HL-60/S4 treated with phorbol 12-myristate 13-acetate at 8.2 ng/mL for 4 days and 3 days (cell line): ENCODE measurements around the gene CCDC137.
"Not testable (repeated sequence)": the region's sequence is repeated elsewhere in the genome, so short reads cannot be mapped to it uniquely, and the experiment has no call there.

Source experiments
- in situ Hi-C: fragments of 300-500 bp; cut with MboI; formaldehyde crosslinking; loops from 2 replicates; pipeline ENCODE4 v1.15.0; 2022; ENCODE audit warnings: low sequenced_read_pairs

CCDC137 gene

DNA sequence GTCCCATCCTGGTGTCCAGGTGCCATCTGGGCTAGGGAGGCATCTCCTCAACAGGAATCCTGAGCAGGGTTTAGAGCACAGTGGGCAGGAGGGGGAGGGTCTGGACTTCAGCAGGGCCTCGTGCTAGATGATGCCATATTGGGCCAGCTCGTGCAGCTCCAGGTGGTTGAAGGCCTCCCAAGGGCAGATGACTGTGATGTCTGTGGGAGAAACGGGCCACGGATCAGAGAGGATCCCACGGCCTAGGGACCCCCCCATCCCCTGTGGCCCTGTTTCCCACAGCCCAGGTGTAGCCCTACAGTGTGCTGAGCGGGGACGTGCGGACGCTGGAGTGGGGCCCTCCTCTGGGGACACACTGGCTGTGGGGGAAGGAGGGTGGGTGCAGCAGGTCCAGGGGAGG lies 15.6 kb upstream of the CCDC137 start:
- in situ Hi-C loops, result no loop called here

DNA sequence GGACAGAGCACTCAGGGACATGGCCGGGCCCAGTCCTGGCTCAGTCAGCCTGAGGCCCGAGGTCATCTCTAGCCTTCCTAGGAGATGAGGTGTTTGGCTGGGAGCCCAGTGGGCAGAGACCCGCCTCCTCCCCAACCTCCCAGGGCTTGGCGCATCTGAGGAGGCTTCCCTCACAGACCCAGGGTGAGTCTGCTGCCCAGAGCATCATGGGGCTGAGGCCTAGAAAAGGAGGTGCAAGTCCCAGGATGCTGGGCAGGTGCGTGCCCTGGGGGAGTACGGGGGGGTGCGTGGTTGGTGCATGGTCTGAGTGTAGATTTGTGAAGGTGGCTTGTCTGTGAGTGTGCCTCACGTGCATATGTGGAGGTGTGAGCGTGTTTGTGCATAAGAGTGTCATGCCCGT lies 14.8 kb upstream of the CCDC137 start:
- in situ Hi-C loops, result no loop called here

DNA sequence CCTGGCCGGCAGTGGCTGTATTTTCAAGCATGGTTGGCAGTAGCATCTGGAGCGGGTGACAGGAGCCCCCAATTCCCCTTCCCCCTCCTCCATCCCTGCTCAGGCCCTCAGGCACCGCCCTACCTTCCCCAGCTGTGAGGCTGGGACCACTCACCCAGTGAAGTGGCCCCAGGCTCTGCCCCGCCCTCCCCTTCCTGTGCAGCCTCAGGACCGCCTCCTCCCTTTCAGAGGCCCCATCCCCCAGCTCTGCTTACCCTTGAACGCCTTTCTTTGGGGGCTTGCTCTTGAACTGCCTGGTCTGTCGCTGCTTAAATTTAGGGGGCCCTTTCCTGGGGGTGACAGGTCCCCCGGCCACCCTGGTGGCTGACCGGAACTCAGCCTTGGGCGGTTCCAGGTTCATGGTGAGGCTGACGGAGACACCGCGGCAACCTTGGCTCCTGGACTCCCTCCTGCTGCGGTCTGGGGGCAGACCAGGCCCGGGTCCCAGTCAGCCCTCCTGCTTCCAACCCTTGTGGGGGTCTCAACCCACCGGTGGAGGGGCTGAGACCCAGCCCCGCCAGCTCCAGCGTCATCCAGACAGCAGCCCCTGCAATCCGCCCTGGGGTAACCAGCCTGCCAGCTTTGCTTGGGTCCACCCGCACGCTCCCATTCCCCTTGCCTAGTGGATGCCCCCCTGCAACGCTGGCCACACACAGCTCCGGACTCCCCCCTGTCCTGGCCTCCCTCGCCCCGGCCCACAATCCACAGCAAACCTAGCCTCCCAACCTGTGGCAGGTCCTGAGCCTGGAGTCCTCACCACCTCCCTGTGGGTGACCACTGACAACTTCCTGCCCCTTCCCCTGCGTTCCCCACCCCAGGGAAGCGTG lies 13.4 kb upstream of the CCDC137 start:
- in situ Hi-C loops, result no loop called here

DNA sequence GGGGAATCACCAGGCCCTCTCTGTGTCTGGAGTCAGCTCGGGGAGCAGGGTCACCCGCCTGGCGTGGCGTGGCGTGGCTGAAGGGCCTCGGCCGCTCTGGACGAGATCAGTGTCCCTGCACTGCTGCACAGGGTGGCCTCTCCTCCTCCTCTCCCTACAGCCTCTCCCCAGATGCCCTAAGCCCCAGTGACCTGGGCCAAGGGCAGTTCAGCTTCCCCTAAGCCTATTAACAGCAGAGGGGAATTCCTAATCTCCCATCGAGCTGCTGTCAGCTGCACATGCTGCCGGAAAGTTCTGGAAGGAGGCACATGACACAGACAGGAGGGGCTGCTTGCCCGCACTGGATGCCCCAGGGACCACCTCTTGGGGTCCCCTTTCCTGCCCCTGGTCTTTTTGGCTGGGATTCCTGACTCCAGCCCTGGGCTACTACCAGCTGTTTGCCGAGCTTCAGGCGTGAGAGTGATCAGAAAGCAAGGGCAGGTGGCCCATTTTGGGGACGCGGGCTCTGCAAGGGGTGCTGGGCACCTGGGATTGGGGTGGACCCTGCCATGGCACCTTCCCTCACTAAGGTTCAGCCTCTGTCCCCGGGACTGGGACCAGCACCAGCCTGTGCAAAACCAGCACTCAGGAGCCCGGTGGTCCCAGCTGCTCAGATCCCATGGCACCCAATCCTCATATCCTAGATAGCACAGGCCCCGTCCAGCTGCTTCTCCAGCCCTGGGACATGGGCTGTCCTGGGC lies 11.0 kb upstream of the CCDC137 start:
- in situ Hi-C loops, result no loop called here

DNA sequence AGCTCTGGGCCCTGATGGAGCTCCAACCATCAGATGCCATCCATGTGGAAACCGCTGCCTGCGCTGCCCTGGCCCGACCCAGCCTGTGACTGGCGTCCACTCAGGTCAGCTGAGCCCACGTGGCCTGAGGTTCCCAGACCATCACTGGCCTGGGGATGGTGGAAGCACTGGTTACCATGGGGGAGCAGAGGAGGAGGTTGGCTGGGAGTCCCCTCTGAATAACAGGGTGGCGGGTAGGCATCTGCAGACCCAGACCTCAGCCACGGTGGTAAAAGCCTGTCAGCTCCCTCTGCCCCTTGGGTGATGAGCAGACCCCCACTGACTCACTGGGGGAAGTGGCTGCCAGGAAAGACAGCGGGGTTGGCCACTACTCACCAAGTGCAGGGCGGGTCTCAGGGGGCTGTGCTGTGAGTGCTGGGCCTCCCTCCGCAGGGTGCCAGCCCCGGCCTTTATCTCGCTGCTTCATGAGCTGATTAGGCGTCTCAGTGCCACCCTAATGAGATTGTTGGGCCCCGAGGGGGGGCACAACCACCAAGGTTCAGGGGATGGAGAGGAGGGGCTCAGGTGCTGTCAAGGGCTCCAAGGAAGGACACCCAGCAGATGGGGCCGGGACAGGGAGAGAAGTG lies 10.3 kb upstream of the CCDC137 start, which contains the start of gene PDE6G:
Gene PDE6G, minus strand, starts transcription at position 425 of the 626 bp plus-strand sequence. CDS start 3,237 bp downstream, outside the sequence.
- in situ Hi-C loops, result no loop called here

DNA sequence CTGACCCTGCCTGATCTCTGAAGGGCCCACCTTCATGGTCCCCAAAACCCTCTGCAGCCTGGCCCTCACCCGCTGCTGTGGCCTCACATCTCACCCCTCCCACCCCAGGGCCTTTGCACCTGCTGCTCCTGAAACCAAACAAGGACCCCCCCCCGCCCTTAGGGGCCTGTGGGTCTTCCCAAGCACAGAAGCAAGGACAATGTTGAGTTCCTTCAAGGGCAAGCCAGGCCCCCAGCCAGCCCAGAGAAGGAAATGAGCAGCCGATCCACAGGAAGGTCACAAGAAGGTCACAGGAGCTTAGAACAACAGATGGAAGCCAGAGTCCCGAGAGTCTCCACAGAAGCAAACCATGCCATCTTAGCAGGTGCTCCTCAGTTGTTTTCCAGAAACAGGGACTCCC lies 9.7 kb upstream of the CCDC137 start:
- in situ Hi-C loops, result no loop called here

DNA sequence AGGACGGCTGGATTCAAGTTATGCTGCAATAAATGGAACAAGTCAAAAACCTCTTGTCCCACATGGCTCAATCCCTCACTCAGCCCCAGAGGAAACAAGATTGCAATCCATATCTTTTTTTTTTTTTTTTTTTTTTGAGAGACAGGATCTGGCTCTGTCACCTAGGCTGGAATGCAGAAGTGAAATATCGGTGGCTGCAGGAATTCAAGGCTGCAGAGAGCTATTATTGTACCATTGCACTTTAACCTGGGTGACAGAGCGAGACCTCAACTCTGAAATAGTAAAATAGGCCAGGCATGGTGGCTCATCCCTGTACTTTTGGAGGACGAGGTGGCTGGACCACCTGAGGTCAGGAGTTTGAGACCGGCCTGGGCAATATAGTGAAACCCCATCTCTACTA lies 7.5 kb upstream of the CCDC137 start:
- in situ Hi-C loops, result no loop called here

DNA sequence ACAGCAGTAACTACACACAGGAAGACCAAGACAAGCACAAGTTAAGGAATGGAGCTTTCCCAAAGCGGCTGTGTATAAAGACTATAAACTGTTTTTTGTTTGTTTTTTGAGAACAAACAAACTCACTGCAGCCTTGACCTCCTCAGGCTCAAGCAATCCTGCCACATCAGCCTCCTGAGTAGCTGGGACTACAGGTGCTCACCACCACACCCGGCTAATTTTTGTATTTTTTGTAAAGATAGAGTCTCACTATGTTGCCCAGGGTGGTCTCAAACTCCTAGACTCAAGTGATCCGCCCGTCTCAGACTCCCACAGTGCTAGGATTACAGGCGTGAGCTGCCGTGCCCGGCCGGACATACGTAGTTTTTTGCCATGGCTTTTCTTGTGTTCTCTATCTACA lies 6.1 kb upstream of the CCDC137 start:
- in situ Hi-C loops, result no loop called here

DNA sequence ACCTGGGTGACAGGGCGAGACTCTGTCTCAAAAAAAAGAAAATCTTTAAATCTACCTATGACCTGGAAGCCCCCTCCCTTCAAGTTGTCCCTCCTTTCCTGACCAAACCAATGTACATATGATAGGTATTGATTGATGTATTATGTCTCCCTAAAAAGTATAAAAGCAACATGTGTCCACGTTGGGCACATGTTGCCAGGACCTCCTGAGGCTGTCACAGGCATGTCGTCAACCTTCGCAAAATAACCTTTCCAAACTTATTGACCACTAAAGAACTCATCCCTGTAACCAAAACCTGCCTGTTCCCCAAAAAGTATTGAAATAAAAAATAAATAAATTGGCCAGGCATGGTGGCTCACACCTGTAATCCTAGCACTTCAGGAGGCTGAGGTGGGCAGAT lies 4.5 kb upstream of the CCDC137 start:
- in situ Hi-C loops, result no loop called here

DNA sequence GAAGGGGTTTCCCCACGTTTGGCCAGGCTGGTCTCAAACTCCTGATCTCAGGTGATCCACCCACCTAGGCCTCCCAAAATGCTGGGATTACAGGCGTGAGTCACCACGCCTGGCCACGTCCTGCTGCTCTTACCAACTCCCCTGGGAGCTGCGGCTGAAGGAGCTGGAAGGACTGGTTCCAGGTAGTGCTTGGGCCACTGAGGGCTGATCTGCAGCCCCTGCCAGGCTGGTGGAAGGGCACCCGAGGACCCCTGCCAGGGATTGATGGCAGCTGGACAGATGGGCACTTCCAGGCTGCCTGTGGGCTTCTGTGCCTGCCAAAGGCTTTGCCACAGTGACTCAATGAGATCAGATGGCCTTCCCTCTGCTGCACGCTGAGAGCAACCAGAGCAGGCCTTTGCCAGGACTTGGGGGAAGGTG lies 2.5 kb upstream of the CCDC137 start:
- in situ Hi-C loops, result no loop called here

DNA sequence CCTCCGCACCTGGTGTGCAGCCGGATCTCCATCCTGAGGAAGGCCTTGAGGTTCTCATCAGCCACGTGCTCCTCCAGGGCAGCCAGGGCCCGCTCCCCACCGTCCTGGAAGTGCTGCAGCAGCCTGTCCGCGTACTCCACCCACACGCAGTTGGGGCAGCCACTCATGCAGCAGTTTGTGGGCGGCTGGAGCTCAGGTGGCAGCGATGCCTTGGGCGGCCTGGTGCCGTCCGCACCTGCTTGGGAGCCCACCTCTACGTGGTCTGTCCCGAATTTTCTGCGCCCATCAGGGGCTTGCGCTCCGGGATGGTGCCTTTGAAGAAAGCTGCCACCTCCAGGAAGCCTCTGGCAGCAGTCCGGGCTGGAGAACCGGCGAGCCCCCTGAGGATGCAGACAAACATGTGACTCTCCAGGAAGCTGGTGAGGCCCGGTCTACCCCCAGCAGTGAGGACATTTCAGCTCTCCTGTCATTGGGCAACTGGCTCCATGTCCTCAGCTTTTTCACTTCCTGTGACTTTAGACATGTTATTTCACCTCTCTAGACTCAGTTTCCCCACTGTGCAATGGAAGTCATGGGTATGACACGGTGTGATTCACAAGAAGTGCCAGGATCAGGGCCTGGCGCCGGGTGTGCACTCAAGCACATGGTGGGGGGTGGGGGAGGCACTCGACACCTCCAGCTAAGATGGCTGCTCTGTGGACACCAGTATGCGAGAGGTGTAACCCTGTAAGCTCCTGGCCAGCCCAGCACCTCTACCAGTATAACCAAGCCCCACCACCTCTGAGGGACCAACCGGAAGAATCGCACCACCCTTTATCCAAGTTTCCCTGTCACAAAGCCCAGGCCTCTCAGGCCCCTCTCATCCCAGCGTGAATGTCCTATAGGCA lies 1.1 kb upstream of the CCDC137 start:
- in situ Hi-C loops, result no loop called here

DNA sequence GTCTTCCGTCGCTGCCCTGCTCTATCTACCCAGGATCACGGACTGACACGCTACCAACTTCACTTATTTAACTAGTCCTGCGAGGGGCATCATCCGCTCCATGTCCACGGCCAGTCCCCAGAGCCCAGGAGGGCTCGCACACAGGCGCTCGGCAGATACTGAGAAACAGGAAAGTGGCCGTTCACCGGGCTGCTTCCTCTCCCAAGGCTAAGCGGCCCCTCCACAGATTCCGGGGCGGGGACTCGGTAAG lies 520 bp upstream of the CCDC137 start:
- in situ Hi-C loops, result no loop called here

DNA sequence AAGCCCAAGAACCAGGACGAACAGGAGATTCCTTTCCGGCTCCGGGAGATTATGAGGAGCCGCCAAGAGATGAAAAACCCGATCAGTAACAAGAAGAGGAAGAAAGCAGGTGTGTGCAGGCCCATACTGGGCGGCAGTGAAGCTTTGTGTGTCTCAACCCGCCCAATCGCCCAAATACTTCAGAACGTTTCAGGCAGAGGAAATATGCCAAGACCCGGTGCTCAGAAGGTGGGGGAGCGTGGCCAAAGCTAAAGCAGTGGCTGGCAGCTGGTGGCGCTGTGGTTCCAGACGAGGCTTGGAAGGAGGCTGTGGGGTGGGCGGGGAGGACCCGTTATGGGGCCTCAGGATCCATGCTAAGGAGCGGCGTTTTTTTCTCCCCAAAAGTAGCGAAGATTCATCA lies 1.2 kb downstream of the CCDC137 start:
- in situ Hi-C loops, result no loop called here

DNA sequence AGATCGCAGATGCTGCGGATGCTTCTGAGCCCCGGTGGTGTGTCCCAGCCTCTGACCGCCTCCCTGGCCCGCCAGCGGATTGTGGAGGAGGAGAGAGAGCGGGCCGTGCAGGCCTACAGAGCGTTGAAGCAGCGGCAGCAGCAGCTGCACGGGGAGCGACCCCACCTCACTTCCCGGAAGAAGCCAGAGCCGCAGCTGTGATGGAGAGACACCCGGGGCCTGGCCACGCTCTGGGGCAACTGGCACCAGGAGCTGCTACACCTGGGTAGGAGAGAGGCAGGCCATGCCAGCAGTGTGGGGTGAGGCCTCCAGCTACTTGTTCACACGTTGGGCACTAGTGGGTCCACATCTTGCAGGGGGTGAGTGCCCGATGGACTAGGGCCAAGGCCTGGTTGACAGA lies 6.0 kb downstream of the CCDC137 start:
- in situ Hi-C loops, result no loop called here

DNA sequence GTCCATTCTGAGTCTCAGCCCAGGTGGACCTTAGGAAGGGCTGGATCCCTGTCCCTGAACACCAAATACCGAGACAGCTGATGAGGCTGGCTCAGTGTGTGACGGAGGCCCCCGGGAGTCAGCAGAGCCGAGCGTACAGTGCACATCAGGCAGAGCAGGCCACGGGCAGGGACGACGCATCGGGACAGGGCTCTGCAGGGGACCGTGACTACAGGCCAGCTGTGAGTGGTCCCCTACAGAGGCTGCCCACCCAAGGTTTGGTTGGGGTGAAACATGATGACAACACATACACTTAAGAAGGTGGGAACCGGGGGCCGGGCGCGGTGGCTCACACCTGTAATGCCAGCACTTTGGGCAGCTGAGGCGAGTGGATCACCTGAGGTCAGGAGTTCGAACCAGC lies 6.4 kb downstream of the CCDC137 start:
- in situ Hi-C loops, result no loop called here

DNA sequence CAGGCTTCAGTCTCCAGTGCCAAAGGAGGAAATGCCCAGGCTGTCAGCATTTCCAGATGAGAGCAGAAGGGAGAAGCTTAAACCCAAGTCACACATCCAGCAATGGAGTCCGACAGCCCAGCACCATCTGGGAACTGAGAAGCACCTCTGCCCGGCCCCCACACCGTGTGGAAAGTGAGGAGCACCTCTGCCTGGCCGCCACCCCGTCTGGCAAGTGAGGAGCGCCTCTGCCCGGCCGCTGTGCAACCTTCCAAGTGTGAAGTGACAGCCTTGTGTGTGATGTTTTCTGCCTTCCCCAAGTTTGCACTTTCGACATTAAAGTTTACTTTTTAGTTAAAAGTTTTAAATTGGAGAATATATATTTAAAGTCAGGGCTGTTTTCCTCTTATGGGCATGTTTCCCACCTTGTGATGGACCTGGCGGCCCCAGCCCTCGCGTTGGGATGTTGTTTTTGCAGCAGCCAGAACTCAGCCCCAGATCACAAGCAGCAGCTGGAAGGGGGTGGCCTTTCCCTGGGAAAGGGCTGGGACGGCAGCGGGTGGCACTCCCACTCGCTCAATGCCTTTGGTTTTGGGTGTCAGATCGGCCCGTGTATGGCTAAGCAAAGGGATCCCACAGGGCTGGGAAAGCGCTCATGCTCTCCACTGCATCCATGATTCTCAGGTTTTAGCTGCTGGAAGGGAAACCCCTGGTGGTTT lies 7.2 kb downstream of the CCDC137 start:
- in situ Hi-C loops, result no loop called here

DNA sequence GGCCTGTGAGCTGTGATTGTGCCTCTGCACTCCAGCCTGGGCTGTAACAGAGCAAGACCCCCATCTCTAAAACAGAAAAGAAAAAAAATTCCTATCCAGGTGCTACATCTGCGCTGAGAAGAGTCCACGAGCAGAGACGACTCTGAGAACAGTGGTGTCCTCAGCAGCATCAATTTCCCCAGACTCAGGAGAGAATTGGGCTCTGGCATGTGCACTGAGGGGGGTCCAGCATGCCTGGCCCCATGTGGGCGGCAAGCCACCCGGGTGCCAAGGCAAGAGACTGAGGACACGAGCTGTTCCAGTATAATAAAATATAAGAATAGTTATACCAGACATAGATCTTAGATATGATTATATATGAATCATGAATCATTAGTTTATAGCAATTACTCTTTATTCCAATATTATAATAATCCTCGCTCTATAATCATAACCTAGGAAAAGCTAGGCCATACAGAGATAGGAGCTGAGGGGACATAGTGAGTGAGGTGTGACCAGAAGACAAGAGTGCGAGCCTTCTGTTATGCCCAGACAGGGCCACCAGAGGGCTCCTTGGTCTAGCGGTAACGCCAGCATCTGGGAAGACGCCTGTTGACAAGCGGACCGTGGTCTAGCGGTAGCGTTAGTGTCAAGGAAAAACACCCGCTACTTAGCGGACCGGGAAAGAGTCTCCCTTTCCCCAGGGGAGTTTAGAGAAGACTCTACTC lies 9.1 kb downstream of the CCDC137 start:
- in situ Hi-C loops, result not testable (repeated sequence)

DNA sequence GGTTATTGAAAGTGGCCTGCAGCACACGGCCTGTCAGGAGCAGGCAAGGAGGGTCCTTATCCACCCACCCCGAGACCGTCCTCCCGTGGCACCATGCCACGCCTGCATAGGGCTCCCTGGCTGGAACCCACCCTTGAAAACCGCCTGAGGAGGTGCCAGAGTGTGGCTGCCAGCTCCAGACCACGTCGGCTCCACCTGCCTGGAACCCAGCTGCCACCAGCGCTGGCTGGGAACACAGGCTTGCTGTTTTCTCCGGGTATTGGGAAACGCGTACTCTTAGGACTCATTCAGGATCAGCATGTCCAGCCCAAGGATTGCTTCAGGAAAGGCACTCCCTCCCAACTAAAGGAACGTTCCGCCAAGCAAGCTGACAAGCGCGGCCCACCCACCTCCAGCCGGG lies 10.4 kb downstream of the CCDC137 start:
- in situ Hi-C loops, result no loop called here

DNA sequence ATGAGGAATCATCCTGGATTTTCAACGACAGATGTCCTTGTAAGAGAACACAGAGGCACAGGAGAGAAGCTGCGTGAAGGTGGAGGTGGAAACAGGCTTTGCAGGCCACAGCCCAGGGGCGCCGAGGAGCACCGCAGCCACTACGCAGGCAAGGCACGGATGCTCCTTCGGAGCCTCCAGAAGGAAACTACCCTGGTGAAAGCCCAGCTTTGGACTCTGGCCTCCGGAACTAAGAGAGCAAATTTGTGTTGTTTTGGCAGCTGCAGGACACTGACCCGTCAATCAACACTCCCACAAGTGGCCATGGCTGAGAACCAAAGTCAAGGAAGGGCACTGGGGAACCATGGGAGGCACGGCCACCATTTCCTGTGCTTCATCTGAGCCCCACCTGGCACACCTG lies 13.6 kb downstream of the CCDC137 start:
- in situ Hi-C loops, result no loop called here

DNA sequence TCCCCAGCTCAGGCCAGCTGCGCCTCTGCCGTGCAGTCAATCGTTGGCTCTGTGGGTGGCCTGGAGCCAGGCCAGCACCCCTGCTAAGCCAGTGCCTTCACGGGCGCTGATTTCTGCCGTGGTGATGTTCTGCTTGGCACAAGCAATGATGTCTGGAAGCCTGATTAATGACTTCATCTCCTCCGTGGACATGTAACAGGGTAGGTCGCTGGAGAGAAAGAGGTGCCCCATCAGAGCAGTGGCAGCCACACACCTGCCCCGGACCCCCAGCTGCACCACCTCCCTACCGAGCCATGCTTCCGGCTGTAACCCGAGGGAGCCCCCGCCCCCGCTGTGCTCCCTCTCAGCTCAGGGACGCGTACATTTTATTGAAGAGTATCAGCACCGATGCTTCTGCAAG lies 15.1 kb downstream of the CCDC137 start:
- in situ Hi-C loops, result no loop called here
